Measurements from ENCODE around the gene NFKBIE. TPM values are rescaled to one million over a fixed set of nuclear protein-coding genes. Genes with fewer than 3 reads are reported as not detected.

The NFKBIE gene
- total and polyA plus RNA-seq, 9 of the 15 experiments (the other 6 are each of a cell fraction or from before 2014, with no cell fraction given), result 2.1 to 16.4 (median 11.7) TPM

GRCh38 chr6:44226368-44227147 is 38.8 kb downstream of the NFKBIE start (continued):
- TF ChIP-seq MLLT1 (IDR thresholded peaks at IDR 0.05) (peak in 1 of 2 experiments; percentile 82; a peak in 2 of 4 replicates), ZC3H8 (IDR thresholded peaks at IDR 0.05) (peak; percentile 64; the same call in 1 of the 2 replicates), ZBTB40 (IDR thresholded peaks at IDR 0.05) (peak; percentile 66), ZBTB40 (CRISPR knock-in tag; IDR thresholded peaks at IDR 0.05) (no peak), RBBP5 (IDR thresholded peaks at IDR 0.05; ENCODE audit: borderline replicate concordance, insufficient read depth, low read length, poor library complexity, severe bottlenecking) (peak; percentile 10), NCOA4 (IDR thresholded peaks at IDR 0.05; ENCODE audit: partially characterized antibody) (peak; percentile 40), MYC (IDR thresholded peaks at IDR 0.05; ENCODE audit: low read depth, low read length) (0 out of 2 replicates have a peak, but pooled peaks have one; percentile 11), MYC (CRISPR knock-in tag; IDR thresholded peaks at IDR 0.05; ENCODE audit: borderline replicate concordance, low read depth) (no peak), CREM (IDR thresholded peaks at IDR 0.05; ENCODE audit: low read depth) (0 out of 2 replicates have a peak, but pooled peaks have one; percentile 34), ZNF263 (CRISPR knock-in tag; IDR thresholded peaks at IDR 0.05; ENCODE audit: borderline replicate concordance) (peak; percentile 80), NR2C2 (CRISPR knock-in tag; IDR thresholded peaks at IDR 0.05) (no peak), NR2C2 (tag; IDR thresholded peaks at IDR 0.05) (peak; percentile 71), ELF4 (CRISPR knock-in tag; IDR thresholded peaks at IDR 0.05) (peak; percentile 73; the same call in 1 of the 2 replicates)
- TF ChIP-seq, protein P1, sequence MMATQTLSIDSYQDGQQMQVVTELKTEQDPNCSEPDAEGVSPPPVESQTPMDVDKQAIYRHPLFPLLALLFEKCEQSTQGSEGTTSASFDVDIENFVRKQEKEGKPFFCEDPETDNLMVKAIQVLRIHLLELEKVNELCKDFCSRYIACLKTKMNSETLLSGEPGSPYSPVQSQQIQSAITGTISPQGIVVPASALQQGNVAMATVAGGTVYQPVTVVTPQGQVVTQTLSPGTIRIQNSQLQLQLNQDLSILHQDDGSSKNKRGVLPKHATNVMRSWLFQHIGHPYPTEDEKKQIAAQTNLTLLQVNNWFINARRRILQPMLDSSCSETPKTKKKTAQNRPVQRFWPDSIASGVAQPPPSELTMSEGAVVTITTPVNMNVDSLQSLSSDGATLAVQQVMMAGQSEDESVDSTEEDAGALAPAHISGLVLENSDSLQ (IDR thresholded peaks at IDR 0.05), result peak; percentile 46; the same call in 1 of the 2 replicates
